PC-3 (cell line): ENCODE results near the gene SH3RF3.

Experiments
- CTCF ChIP-seq: fragments of 300-600 bp; sonication (generic); conservative IDR thresholded peaks from 2 replicates; pipeline ENCODE4 v1.5.1; 2017; ENCODE audit warnings: antibody characterized with exemption, low read depth, mild to moderate bottlenecking, low read length
- EZH2 ChIP-seq: fragments of 300-600 bp; sonication (generic); IDR thresholded peaks from one replicate; pipeline ENCODE4 v1.6.1; 2017; ENCODE audit warnings: antibody characterized with exemption, mild to moderate bottlenecking, low read length; ENCODE audit not compliant: unreplicated experiment

GRCh38 chr2:109222422-109222821 is 93.4 kb downstream of the SH3RF3 start:
- TF ChIP-seq CTCF (no peak), EZH2 (no peak)
